GM18858 (cell line): Measurements from ENCODE around the gene C20orf144.
A peak's percentile ranks its signal among the peaks of the same experiment; 100 is the strongest.

Experiments
- ATAC-seq: cut with Tn5 transposase; IDR thresholded peaks from one replicate; pipeline ENCODE4 v1.9.1; 2021; ENCODE audit not compliant: unreplicated experiment

Gene C20orf144

GRCh38 chr20:33664085-33664761 lies 2.1 kb downstream of the C20orf144 start:
- ATAC-seq, result no peak

- ATAC-seq, result no peak
Observed at GRCh38 chr20:33664762-33665144, 2.6 kb downstream of the C20orf144 start.

GRCh38 chr20:33666293-33667244 lies 4.4 kb downstream of the C20orf144 start, which contains the start of gene ACTL10:
Gene ACTL10 (plus strand): TSS chr20:33666943. CDS start chr20:33667498, 555 bp downstream.
- peak; percentile 39 for ATAC-seq

- ATAC-seq, result no peak
Observed at GRCh38 chr20:33667245-33667675, 5.1 kb downstream of the C20orf144 start.

GRCh38 chr20:33667676-33668465 lies 5.7 kb downstream of the C20orf144 start:
- ATAC-seq, result peak; percentile 29

GRCh38 chr20:33668466-33669155 lies 6.5 kb downstream of the C20orf144 start:
- no peak for ATAC-seq

GRCh38 chr20:33669224-33669623 lies 7.1 kb downstream of the C20orf144 start:
- ATAC-seq, result no peak

GRCh38 chr20:33669873-33670640 lies 7.9 kb downstream of the C20orf144 start:
- no peak for ATAC-seq

GRCh38 chr20:33670715-33671499 lies 8.8 kb downstream of the C20orf144 start:
- no peak for ATAC-seq

GRCh38 chr20:33671573-33672288 lies 9.6 kb downstream of the C20orf144 start:
- no peak for ATAC-seq

- no peak for ATAC-seq
Observed at GRCh38 chr20:33672426-33673113, 10.4 kb downstream of the C20orf144 start.

GRCh38 chr20:33673114-33673409 lies 10.9 kb downstream of the C20orf144 start:
- ATAC-seq, result no peak

- ATAC-seq, result no peak
Observed at GRCh38 chr20:33673410-33674293, 11.5 kb downstream of the C20orf144 start.

GRCh38 chr20:33674294-33675135 lies 12.4 kb downstream of the C20orf144 start, which contains the start of gene NECAB3:
Gene NECAB3 (minus strand): TSS chr20:33674428. CDS start chr20:33674352, 76 bp downstream.
- ATAC-seq, result no peak

GRCh38 chr20:33675136-33675959 lies 13.2 kb downstream of the C20orf144 start:
- ATAC-seq, result no peak
